ENCODE measurements around the gene CSPG4.
A peak's percentile ranks its signal among the peaks of the same experiment; 100 is the strongest.
"Not testable (repeated sequence)": the region's sequence is repeated elsewhere in the genome, so short reads cannot be mapped to it uniquely, and the experiment has no call there.

CSPG4 gene

GRCh38 chr15:75641179-75641503 is 71.5 kb downstream of the CSPG4 start:
- H3K4me3 ChIP-seq (ENCODE audit: low read length) = no peak overlapping the region
- no peak for DNase-seq (ENCODE audit: low read depth)
- TF ChIP-seq, protein P1, sequence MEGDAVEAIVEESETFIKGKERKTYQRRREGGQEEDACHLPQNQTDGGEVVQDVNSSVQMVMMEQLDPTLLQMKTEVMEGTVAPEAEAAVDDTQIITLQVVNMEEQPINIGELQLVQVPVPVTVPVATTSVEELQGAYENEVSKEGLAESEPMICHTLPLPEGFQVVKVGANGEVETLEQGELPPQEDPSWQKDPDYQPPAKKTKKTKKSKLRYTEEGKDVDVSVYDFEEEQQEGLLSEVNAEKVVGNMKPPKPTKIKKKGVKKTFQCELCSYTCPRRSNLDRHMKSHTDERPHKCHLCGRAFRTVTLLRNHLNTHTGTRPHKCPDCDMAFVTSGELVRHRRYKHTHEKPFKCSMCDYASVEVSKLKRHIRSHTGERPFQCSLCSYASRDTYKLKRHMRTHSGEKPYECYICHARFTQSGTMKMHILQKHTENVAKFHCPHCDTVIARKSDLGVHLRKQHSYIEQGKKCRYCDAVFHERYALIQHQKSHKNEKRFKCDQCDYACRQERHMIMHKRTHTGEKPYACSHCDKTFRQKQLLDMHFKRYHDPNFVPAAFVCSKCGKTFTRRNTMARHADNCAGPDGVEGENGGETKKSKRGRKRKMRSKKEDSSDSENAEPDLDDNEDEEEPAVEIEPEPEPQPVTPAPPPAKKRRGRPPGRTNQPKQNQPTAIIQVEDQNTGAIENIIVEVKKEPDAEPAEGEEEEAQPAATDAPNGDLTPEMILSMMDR (IDR thresholded peaks at IDR 0.05; ENCODE audit: insufficient read depth, low read depth, low read length, missing control alignments) = no peak

GRCh38 chr15:75640483-75641178 is 72.0 kb downstream of the CSPG4 start:
- peak; percentile 66 for DNase-seq (ENCODE audit: low read depth)
- TF ChIP-seq, protein P1 (IDR thresholded peaks at IDR 0.05; ENCODE audit: insufficient read depth, low read depth, low read length, missing control alignments) = peak; percentile 46

GRCh38 chr15:75639709-75640482 is 72.8 kb downstream of the CSPG4 start, which contains the start of gene IMP3:
Gene IMP3 (minus strand): TSS chr15:75640224. CDS start chr15:75640168, 56 bp downstream.
- TF ChIP-seq, protein P1 (IDR thresholded peaks at IDR 0.05; ENCODE audit: insufficient read depth, low read depth, low read length, missing control alignments) = no peak

More at GRCh38 chr15:75640483-75641178, 72.0 kb downstream of the CSPG4 start:
- peak overlapping the region; percentile 94 for H3K4me3 ChIP-seq (ENCODE audit: low read length)

DNA sequence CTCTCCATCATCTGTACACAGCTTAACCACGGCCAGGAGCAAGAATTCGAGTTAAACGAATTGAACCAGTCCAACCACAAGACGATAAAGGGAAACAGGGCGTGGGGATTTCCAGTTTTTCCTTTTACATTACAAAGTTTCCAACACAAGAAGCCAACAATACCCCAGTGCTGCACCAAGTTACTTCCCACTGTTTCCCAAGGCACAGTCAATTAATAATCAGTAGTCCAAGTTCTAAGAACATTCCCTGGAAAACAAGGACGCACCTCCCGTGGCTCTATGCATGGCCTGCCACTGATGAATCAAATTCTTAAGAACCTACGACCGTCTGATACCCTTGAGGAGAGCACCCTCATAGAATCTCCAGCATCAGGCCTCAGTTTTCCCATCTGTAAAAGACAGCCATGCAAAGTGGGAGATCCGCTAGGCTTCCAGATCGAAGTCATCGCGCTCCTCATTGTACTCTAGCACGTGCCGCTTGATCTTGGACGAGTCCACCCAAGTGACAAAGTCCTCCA is 73.4 kb downstream of the CSPG4 start:
- peak; percentile 54 for DNase-seq (ENCODE audit: low read depth)
- TF ChIP-seq, protein P1 (IDR thresholded peaks at IDR 0.05; ENCODE audit: insufficient read depth, low read depth, low read length, missing control alignments) = no peak
- peak overlapping the region; percentile 94 for H3K4me3 ChIP-seq (ENCODE audit: low read length)

More at GRCh38 chr15:75639709-75640482, 72.8 kb downstream of the CSPG4 start, which contains the start of gene IMP3:
- DNase-seq (ENCODE audit: low read depth) = peak; percentile 98
- H3K4me3 ChIP-seq (ENCODE audit: low read length) = peak within 1 kb of the TSS; percentile 94

DNA sequence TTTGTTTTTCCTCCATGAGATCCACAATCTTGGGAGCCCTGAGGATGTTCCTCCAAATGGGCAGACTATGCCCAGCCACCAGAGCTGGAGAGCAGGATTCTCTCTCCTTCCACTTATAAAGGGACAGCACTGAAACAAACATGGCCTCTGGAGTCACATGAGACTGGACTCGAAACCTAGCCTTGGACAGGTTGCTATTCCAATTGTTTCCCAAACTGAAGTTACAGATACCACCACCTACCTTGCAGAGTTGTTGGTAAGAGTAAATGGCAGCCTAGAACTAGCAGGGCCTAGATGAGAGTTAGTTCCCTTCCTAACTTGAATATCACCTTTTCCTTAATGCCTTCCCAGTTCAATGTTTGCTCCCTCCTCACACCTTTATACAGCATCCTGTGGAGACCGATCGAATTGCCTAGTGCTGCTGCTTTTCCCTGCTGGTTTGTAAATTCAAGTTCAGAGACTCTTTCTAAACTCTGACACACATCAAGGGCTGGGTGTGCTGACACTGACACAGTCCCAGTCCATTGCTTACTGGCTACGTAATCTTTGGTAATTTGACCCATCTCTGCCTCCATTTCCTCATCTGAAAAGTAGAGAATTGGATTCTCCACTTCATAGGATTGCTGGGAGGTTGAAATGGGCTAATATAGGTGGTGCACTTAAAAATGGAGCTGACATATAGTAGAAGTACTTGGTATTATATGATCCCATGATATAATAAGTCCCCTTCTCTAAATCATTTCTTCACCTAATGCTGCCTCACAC is 75.2 kb downstream of the CSPG4 start:
- H3K4me3 ChIP-seq (ENCODE audit: low read length) = no peak overlapping the region

GRCh38 chr15:75636026-75636425 is 76.6 kb downstream of the CSPG4 start:
- H3K4me3 ChIP-seq (ENCODE audit: low read length) = no peak overlapping the region
- no peak for DNase-seq (ENCODE audit: low read depth)
- TF ChIP-seq, protein P1 (IDR thresholded peaks at IDR 0.05; ENCODE audit: insufficient read depth, low read depth, low read length, missing control alignments) = no peak

More for the DNA sequence above, 75.2 kb downstream of the CSPG4 start:
- no peak for DNase-seq (ENCODE audit: low read depth)
- TF ChIP-seq, protein P1 (IDR thresholded peaks at IDR 0.05; ENCODE audit: insufficient read depth, low read depth, low read length, missing control alignments) = no peak

DNA sequence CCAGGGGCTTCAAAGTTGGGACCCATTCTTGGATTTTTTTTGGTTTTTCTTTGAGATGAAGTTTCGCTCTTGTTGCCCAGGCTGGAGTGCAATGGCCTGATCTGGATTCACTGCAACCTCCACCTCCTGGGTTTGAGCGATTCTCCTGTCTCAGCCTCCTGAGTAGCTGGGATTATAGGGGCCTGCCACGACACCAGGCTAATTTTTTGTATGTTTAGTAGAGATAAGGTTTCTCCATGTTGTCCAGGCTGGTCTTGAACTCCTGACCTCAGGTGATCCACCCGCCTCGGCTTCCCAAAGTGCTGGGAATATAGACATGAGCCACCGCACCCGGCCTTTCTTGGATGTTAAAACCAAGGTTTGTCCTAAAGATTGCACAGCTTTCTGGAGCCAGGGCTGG is 78.7 kb downstream of the CSPG4 start:
- not testable (repeated sequence) for DNase-seq (ENCODE audit: low read depth); H3K4me3 ChIP-seq (ENCODE audit: low read length)
